ENCODE results near the gene HS3ST2. TPM values are rescaled to one million over a fixed set of nuclear protein-coding genes. Genes with fewer than 3 reads are reported as not detected.

HS3ST2 gene
- total RNA-seq, 1 experiment from 2014 or later = 0.14 TPM

DNA sequence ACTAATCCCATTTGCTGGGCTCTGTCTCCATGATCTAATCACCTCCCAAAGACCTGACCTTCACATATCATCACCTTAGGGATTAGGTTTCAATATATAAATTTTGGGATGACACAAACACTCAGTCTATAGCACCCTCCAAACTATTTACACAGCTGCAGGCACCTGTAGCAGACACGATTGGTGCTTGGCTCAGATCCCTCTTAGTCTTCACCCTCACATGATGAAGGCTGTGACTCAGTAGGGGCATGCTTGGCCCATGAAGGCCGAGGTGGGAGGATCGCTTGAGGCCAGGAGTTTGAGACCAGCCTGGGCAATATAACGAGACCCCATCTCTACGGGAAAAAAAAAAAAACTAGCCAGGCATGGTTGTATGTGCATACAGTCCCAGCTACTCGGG, 73.5 kb downstream of the HS3ST2 start:
- CTCF ChIA-PET = interaction anchor here (0.6 to 0.8 kb wide), 2 partner anchors 9 to 11 kb away, joined by 3 read pairs; no protein-coding TSS in a partner anchor
- no peak for DNase-seq (ENCODE audit: unreplicated experiment)
- POLR2A ChIA-PET = no interaction called here
- H3K27me3 Mint-ChIP-seq (ENCODE audit: insufficient read depth, unreplicated experiment) = peaks cover 28% of the 10 kb centered on the region
- H3K27ac Mint-ChIP-seq (ENCODE audit: low read depth, unreplicated experiment) = no peak overlapping the region
- BruUV-seq (replicated peaks) = no TSS peak
- no peaks in the 10 kb centered on the region for H3K9me3 Mint-ChIP-seq (ENCODE audit: unreplicated experiment)
- TF ChIP-seq, protein P1, sequence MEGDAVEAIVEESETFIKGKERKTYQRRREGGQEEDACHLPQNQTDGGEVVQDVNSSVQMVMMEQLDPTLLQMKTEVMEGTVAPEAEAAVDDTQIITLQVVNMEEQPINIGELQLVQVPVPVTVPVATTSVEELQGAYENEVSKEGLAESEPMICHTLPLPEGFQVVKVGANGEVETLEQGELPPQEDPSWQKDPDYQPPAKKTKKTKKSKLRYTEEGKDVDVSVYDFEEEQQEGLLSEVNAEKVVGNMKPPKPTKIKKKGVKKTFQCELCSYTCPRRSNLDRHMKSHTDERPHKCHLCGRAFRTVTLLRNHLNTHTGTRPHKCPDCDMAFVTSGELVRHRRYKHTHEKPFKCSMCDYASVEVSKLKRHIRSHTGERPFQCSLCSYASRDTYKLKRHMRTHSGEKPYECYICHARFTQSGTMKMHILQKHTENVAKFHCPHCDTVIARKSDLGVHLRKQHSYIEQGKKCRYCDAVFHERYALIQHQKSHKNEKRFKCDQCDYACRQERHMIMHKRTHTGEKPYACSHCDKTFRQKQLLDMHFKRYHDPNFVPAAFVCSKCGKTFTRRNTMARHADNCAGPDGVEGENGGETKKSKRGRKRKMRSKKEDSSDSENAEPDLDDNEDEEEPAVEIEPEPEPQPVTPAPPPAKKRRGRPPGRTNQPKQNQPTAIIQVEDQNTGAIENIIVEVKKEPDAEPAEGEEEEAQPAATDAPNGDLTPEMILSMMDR (IDR thresholded peaks at IDR 0.05; ENCODE audit: unreplicated experiment) = no peak
- H3K4me1 Mint-ChIP-seq (ENCODE audit: insufficient read depth, unreplicated experiment) = no peaks in the 10 kb centered on the region
- no peaks in the 10 kb centered on the region for H3K36me3 Mint-ChIP-seq (ENCODE audit: insufficient read depth, unreplicated experiment)
- intact Hi-C loops (cut with micrococcal nuclease) = no loop called here
- H3K4me3 Mint-ChIP-seq (ENCODE audit: unreplicated experiment) = no peak overlapping the region

DNA sequence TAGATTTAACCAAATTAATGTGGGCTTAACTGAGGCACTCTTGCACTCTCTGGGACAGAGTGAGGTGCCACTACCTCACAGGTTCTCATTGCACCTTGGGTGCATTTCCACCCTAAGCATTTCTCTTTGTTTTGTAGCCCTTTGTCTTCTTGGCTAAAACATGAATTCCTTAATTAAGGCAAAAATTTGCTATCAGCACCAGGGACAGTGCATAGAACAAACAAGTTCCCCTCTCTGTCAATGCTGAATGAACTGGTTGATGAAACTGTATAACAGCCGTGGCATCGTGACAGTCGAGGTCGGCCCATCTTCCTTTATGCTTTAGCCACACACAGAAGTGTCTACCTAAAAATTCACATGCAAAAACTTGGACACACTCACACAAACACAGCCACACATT, 74.8 kb downstream of the HS3ST2 start:
- H3K4me3 Mint-ChIP-seq (ENCODE audit: unreplicated experiment) = no peak overlapping the region
- no peaks in the 10 kb centered on the region for H3K36me3 Mint-ChIP-seq (ENCODE audit: insufficient read depth, unreplicated experiment)
- no TSS peak for BruUV-seq (replicated peaks)
- H3K27ac Mint-ChIP-seq (ENCODE audit: low read depth, unreplicated experiment) = no peak overlapping the region
- intact Hi-C loops (cut with micrococcal nuclease) = no loop called here
- no peaks in the 10 kb centered on the region for H3K9me3 Mint-ChIP-seq (ENCODE audit: unreplicated experiment)
- ChIA-PET POLR2A (no interaction called here), CTCF (no interaction called here)
- TF ChIP-seq, protein P1 (IDR thresholded peaks at IDR 0.05; ENCODE audit: unreplicated experiment) = no peak
- DNase-seq (ENCODE audit: unreplicated experiment) = no peak
- H3K27me3 Mint-ChIP-seq (ENCODE audit: insufficient read depth, unreplicated experiment) = peaks cover 17% of the 10 kb centered on the region
- H3K4me1 Mint-ChIP-seq (ENCODE audit: insufficient read depth, unreplicated experiment) = no peaks in the 10 kb centered on the region

DNA sequence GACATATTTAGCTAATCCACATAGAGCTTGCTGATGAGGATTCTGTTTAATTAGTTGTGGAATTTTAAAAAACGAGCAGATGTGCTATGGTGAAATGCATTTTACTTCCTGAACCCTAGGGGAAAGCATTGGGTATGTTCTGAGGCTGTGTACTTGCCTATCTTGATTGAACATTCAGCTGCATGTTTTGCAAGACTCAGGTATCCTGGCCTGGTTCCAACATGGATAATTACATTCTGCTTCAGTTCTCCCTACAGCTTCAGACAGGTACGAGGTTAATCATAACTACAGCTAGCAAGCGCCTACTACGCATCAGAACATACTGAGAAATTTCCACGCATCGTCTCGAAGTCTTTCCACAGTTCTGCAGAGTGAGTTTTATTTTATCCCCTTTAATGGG, 77.0 kb downstream of the HS3ST2 start:
- DNase-seq (ENCODE audit: unreplicated experiment) = peak; percentile 29
- Mint-ChIP-seq H3K36me3 (ENCODE audit: insufficient read depth, unreplicated experiment) (no peaks in the 10 kb centered on the region), H3K4me3 (ENCODE audit: unreplicated experiment) (no peak overlapping the region), H3K27me3 (ENCODE audit: insufficient read depth, unreplicated experiment) (peaks cover 17% of the 10 kb centered on the region), H3K27ac (ENCODE audit: low read depth, unreplicated experiment) (no peak overlapping the region), H3K4me1 (ENCODE audit: insufficient read depth, unreplicated experiment) (no peaks in the 10 kb centered on the region), H3K9me3 (ENCODE audit: unreplicated experiment) (no peaks in the 10 kb centered on the region)
- TF ChIP-seq, protein P1 (IDR thresholded peaks at IDR 0.05; ENCODE audit: unreplicated experiment) = no peak
- intact Hi-C loops (cut with micrococcal nuclease) = no loop called here
- ChIA-PET CTCF (interaction anchor here (0.7 to 1.9 kb wide), 2 partner anchors 8 to 1146 kb away, joined by 3 to 6 read pairs; no protein-coding TSS in a partner anchor), POLR2A (interaction anchor here (0.6 to 0.9 kb wide), 2 partner anchors 86 to 153 kb away, joined by 3 to 4 read pairs; no protein-coding TSS in a partner anchor)
- BruUV-seq (replicated peaks) = no TSS peak

DNA sequence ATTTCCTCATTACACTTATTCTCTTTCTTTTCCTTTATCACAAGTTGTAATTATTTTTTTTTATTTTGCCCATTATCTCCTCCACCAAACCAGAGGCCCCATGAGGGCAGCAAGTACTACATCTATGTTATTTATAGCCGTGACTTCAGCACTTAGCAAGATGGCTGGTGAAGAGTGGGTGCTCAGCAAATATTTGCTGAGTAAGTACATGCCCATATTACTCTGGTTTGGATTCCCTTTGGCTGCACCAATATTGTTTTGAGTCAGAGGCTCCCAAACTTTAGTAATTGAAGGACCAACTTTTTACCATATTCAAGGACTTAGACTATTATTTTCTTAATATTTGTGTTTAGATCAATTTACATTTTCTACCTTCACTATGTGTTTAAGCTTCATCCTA, 83.2 kb downstream of the HS3ST2 start:
- ChIA-PET CTCF (interaction anchor here (1.8 kb wide), 1 partner anchor 18 kb away, joined by 4 read pairs; no protein-coding TSS in a partner anchor), POLR2A (no interaction called here)
- no peaks in the 10 kb centered on the region for H3K36me3 Mint-ChIP-seq (ENCODE audit: insufficient read depth, unreplicated experiment)
- BruUV-seq (replicated peaks) = no TSS peak
- H3K9me3 Mint-ChIP-seq (ENCODE audit: unreplicated experiment) = no peaks in the 10 kb centered on the region
- TF ChIP-seq, protein P1 (IDR thresholded peaks at IDR 0.05; ENCODE audit: unreplicated experiment) = no peak
- no peak overlapping the region for H3K4me3 Mint-ChIP-seq (ENCODE audit: unreplicated experiment)
- intact Hi-C loops (cut with micrococcal nuclease) = no loop called here
- H3K27me3 Mint-ChIP-seq (ENCODE audit: insufficient read depth, unreplicated experiment) = no peaks in the 10 kb centered on the region
- no peaks in the 10 kb centered on the region for H3K4me1 Mint-ChIP-seq (ENCODE audit: insufficient read depth, unreplicated experiment)
- no peak for DNase-seq (ENCODE audit: unreplicated experiment)
- H3K27ac Mint-ChIP-seq (ENCODE audit: low read depth, unreplicated experiment) = no peak overlapping the region
